OCI-LY3 (cell line): ENCODE data around the gene PRDM11.
A peak's percentile ranks its signal among the peaks of the same experiment; 100 is the strongest.

ENCODE experiments used
- H2AFZ ChIP-seq: fragments of 200-600, 300-600 bp; shearing (Covaris generic); 2 replicates; pipeline ENCODE4 v1.6.0; 2014; ENCODE audit warnings: antibody characterized with exemption, low read depth, low read length
- H3K27ac ChIP-seq: fragments of 200-600, 300-600 bp; sonication (generic); 2 replicates; pipeline ENCODE4 v1.5.1; 2014; ENCODE audit warnings: mild to moderate bottlenecking, low read length, moderate library complexity, mixed read lengths
- H3K27me3 ChIP-seq: fragments of 200-600, 300-600 bp; sonication (generic); 2 replicates; pipeline ENCODE4 v1.6.1; 2014; ENCODE audit warnings: low read depth, low read length, mixed read lengths
- H3K36me3 ChIP-seq: fragments of 200-600, 300-600 bp; sonication (generic); replicated peaks from 2 replicates; pipeline ENCODE3; 2014; ENCODE audit warnings: low read depth, low read length, mixed read lengths
- H3K4me1 ChIP-seq: fragments of 300-600, 200-600 bp; sonication (generic); 2 replicates; pipeline ENCODE4 v1.6.1; 2014; ENCODE audit warnings: low read length, mixed read lengths
- H3K4me2 ChIP-seq: fragments of 200-600, 300-600 bp; sonication (generic); 2 replicates; pipeline ENCODE4 v1.6.1; 2014; ENCODE audit warnings: low read length, mixed read lengths
- H3K4me3 ChIP-seq: fragments of 300-600, 200-600 bp; sonication (generic); 2 replicates; pipeline ENCODE4 v1.5.1; 2014; ENCODE audit warnings: antibody characterized with exemption, mild to moderate bottlenecking, low read length, moderate library complexity
- H3K79me2 ChIP-seq: fragments of 300-600, 200-600 bp; shearing (Covaris generic); 2 replicates; pipeline ENCODE4 v1.6.1; 2014; ENCODE audit warnings: mild to moderate bottlenecking, low read length, mixed read lengths
- H3K9ac ChIP-seq: fragments of 300-600, 200-600 bp; shearing (Covaris generic); 2 replicates; pipeline ENCODE4 v1.6.0; 2014; ENCODE audit warnings: mild to moderate bottlenecking, low read length, moderate library complexity
- H3K9me3 ChIP-seq: fragments of 200-600, 300-600 bp; shearing (Covaris generic); 2 replicates; pipeline ENCODE4 v1.6.1; 2014; ENCODE audit warnings: low read length, mixed read lengths; ENCODE audit not compliant: insufficient read depth
- H4K20me1 ChIP-seq: fragments of 200-600, 300-600 bp; sonication (generic); 2 replicates; pipeline ENCODE4 v1.6.1; 2016; ENCODE audit warnings: low read length, mixed read lengths; ENCODE audit not compliant: insufficient read depth
- CTCF ChIP-seq: fragments of 200-600, 300-600 bp; sonication (generic); IDR thresholded peaks from 2 replicates; pipeline ENCODE4 v1.5.1; 2014; ENCODE audit warnings: antibody characterized with exemption, low read length, low read depth
- EZH2phosphoT487 ChIP-seq: fragments of 200-600 bp; shearing (Covaris generic); IDR thresholded peaks from 2 replicates; pipeline ENCODE4 v1.6.1; 2018; ENCODE audit warnings: antibody characterized with exemption, mixed run types, low read depth

The PRDM11 gene

GRCh38 chr11:45209000-45209879 is 62.8 kb downstream of the PRDM11 start:
- H3K4me1 ChIP-seq = no peaks in the 10 kb centered on the region
- H3K36me3 ChIP-seq = no peaks in the 10 kb centered on the region
- H4K20me1 ChIP-seq = no peaks in the 10 kb centered on the region
- H3K9me3 ChIP-seq = no peaks in the 10 kb centered on the region
- no peak overlapping the region for H3K27ac ChIP-seq
- H3K27me3 ChIP-seq = no peaks in the 10 kb centered on the region
- no peak overlapping the region for H2AFZ ChIP-seq
- H3K9ac ChIP-seq = no peak overlapping the region
- TF ChIP-seq CTCF (no peak), EZH2phosphoT487 (no peak)
- no peaks in the 10 kb centered on the region for H3K79me2 ChIP-seq
- H3K4me3 ChIP-seq = no peak overlapping the region
- H3K4me2 ChIP-seq = no peak overlapping the region

GRCh38 chr11:45209891-45210699 is 63.7 kb downstream of the PRDM11 start:
- H3K27ac ChIP-seq = no peak overlapping the region
- no peak overlapping the region for H2AFZ ChIP-seq
- TF ChIP-seq EZH2phosphoT487 (no peak), CTCF (no peak)
- H3K9ac ChIP-seq = no peak overlapping the region
- no peak overlapping the region for H3K4me3 ChIP-seq
- H3K79me2 ChIP-seq = no peaks in the 10 kb centered on the region
- peaks cover 2% of the 10 kb centered on the region for H3K4me1 ChIP-seq
- H3K4me2 ChIP-seq = no peak overlapping the region
- H4K20me1 ChIP-seq = no peaks in the 10 kb centered on the region
- no peaks in the 10 kb centered on the region for H3K9me3 ChIP-seq
- H3K27me3 ChIP-seq = no peaks in the 10 kb centered on the region
- no peaks in the 10 kb centered on the region for H3K36me3 ChIP-seq

- no peak overlapping the region for H3K27ac ChIP-seq
- H3K79me2 ChIP-seq = no peaks in the 10 kb centered on the region
- peaks cover 9% of the 10 kb centered on the region for H3K4me1 ChIP-seq
- no peak overlapping the region for H2AFZ ChIP-seq
- H3K4me3 ChIP-seq = no peak overlapping the region
- H3K4me2 ChIP-seq = no peak overlapping the region
- TF ChIP-seq EZH2phosphoT487 (no peak), CTCF (no peak)
- no peaks in the 10 kb centered on the region for H3K9me3 ChIP-seq
- no peaks in the 10 kb centered on the region for H4K20me1 ChIP-seq
- no peaks in the 10 kb centered on the region for H3K27me3 ChIP-seq
- H3K9ac ChIP-seq = no peak overlapping the region
- H3K36me3 ChIP-seq = no peaks in the 10 kb centered on the region
These were observed 64.4 kb downstream of the PRDM11 start for GRCh38 chr11:45210846-45211245.

- Histone ChIP-seq H4K20me1 (no peaks in the 10 kb centered on the region), H3K36me3 (no peaks in the 10 kb centered on the region), H2AFZ (no peak overlapping the region), H3K4me1 (peaks cover 9% of the 10 kb centered on the region), H3K4me3 (no peak overlapping the region), H3K27ac (no peak overlapping the region), H3K4me2 (no peak overlapping the region), H3K9ac (no peak overlapping the region), H3K79me2 (no peaks in the 10 kb centered on the region), H3K27me3 (no peaks in the 10 kb centered on the region), H3K9me3 (no peaks in the 10 kb centered on the region)
- TF ChIP-seq CTCF (peak; percentile 38), EZH2phosphoT487 (no peak)
These were observed 65.3 kb downstream of the PRDM11 start for GRCh38 chr11:45211732-45212131.
